OCI-LY1 (cell line): ENCODE measurements around the gene NUP153.

Experiments used
- H2AFZ ChIP-seq: fragments of 200-600 bp; sonication (generic), shearing (Covaris generic); 2 replicates; pipeline ENCODE4 v1.6.0; 2014; ENCODE audit warnings: antibody characterized with exemption, mild to moderate bottlenecking, low read length
- H3F3A ChIP-seq: fragments of 200-600 bp; sonication (generic), shearing (Covaris generic); 2 replicates; pipeline ENCODE4 v1.6.0; 2014; ENCODE audit warnings: mild to moderate bottlenecking, antibody characterized with exemption, low read length, moderate library complexity; ENCODE audit not compliant: insufficient read depth
- H3K27ac ChIP-seq: fragments of 200-600 bp; sonication (generic); 2 replicates; pipeline ENCODE4 v1.5.1; 2014; ENCODE audit warnings: low read length, mixed run types, mild to moderate bottlenecking, low read depth; ENCODE audit not compliant: poor library complexity, severe bottlenecking
- H3K27me3 ChIP-seq: fragments of 200-600 bp; sonication (generic); 2 replicates; pipeline ENCODE4 v1.6.0; 2014; ENCODE audit warnings: antibody characterized with exemption, mild to moderate bottlenecking, low read length, moderate library complexity; ENCODE audit not compliant: insufficient read depth
- H3K36me3 ChIP-seq: fragments of 200-600 bp; sonication (generic); 2 replicates; pipeline ENCODE4 v1.6.1; 2014; ENCODE audit warnings: mild to moderate bottlenecking, antibody characterized with exemption, low read length, moderate library complexity, mixed read lengths; ENCODE audit not compliant: insufficient read depth
- H3K4me1 ChIP-seq: fragments of 200-600 bp; sonication (generic); 2 replicates; pipeline ENCODE4 v1.5.1; 2014; ENCODE audit warnings: mild to moderate bottlenecking, low read length, moderate library complexity; ENCODE audit not compliant: insufficient read depth, severe bottlenecking
- H3K4me2 ChIP-seq: fragments of 200-600 bp; sonication (generic), shearing (Covaris generic); 2 replicates; pipeline ENCODE4 v1.6.1; 2014; ENCODE audit warnings: low read length
- H3K4me3 ChIP-seq: fragments of 200-600 bp; sonication (generic); 2 replicates; pipeline ENCODE4 v1.5.1; 2014; ENCODE audit warnings: low read length, low read depth, mild to moderate bottlenecking, mixed read lengths; ENCODE audit not compliant: poor library complexity, severe bottlenecking
- H3K79me2 ChIP-seq: fragments of 200-600 bp; shearing (Covaris generic); 2 replicates; pipeline ENCODE4 v1.6.1; 2016; ENCODE audit warnings: mixed run types, low read length, mixed read lengths; ENCODE audit not compliant: insufficient read depth
- H3K9ac ChIP-seq: fragments of 200-600 bp; sonication (generic), shearing (Covaris generic); 2 replicates; pipeline ENCODE4 v1.6.1; 2014; ENCODE audit warnings: mild to moderate bottlenecking, low read length, mixed read lengths
- H3K9me2 ChIP-seq: fragments of 200-600 bp; sonication (generic), shearing (Covaris generic); 2 replicates; pipeline ENCODE4 v1.6.1; 2014; ENCODE audit warnings: low read depth, mild to moderate bottlenecking, low read length, mixed read lengths
- H3K9me3 ChIP-seq: fragments of 200-600 bp; shearing (Covaris generic); 2 replicates; pipeline ENCODE4 v1.6.1; 2014; ENCODE audit warnings: low read length, mixed read lengths
- H4K20me1 ChIP-seq: fragments of 200-600 bp; sonication (generic), shearing (Covaris generic); 2 replicates; pipeline ENCODE4 v1.6.0; 2016; ENCODE audit warnings: mild to moderate bottlenecking, low read length; ENCODE audit not compliant: insufficient read depth
- CTCF ChIP-seq: fragments of 200-600 bp; sonication (generic), shearing (Covaris generic); IDR thresholded peaks from 2 replicates; pipeline ENCODE4 v1.5.1; 2017; ENCODE audit warnings: mild to moderate bottlenecking, antibody characterized with exemption, low read length, moderate library complexity, mixed read lengths
- EZH2 ChIP-seq: fragments of 200-600 bp; sonication (generic), shearing (Covaris generic); IDR thresholded peaks from 2 replicates; pipeline ENCODE4 v1.8.0; 2017; ENCODE audit warnings: borderline replicate concordance, mixed run types, mild to moderate bottlenecking, antibody characterized with exemption, low read length, moderate library complexity, mixed read lengths

Gene NUP153

GRCh38 chr6:17744019-17744756, 37.5 kb upstream of the NUP153 start:
- Histone ChIP-seq H3K9me2 (no peaks in the 10 kb centered on the region), H2AFZ (no peak overlapping the region), H3K36me3 (no peaks in the 10 kb centered on the region), H3K4me3 (no peak overlapping the region), H3K9ac (no peak overlapping the region), H3K4me1 (no peaks in the 10 kb centered on the region), H3K79me2 (no peaks in the 10 kb centered on the region), H3K27ac (no peak overlapping the region), H3K9me3 (no peaks in the 10 kb centered on the region), H3K4me2 (no peak overlapping the region), H4K20me1 (no peaks in the 10 kb centered on the region), H3F3A (no peaks in the 10 kb centered on the region), H3K27me3 (no peaks in the 10 kb centered on the region)
- no peak for TF ChIP-seq CTCF
- TF ChIP-seq EZH2: no peak

GRCh38 chr6:17741507-17741906, 34.8 kb upstream of the NUP153 start:
- H3K9me2 ChIP-seq: no peaks in the 10 kb centered on the region
- no peaks in the 10 kb centered on the region for H3F3A ChIP-seq
- no peaks in the 10 kb centered on the region for H3K4me1 ChIP-seq
- no peak overlapping the region for H3K9ac ChIP-seq
- H3K36me3 ChIP-seq: no peaks in the 10 kb centered on the region
- no peaks in the 10 kb centered on the region for H4K20me1 ChIP-seq
- H3K4me3 ChIP-seq: no peak overlapping the region
- H3K27me3 ChIP-seq: no peaks in the 10 kb centered on the region; the same call in 1 of the 2 replicates
- H3K4me2 ChIP-seq: no peak overlapping the region
- H2AFZ ChIP-seq: no peak overlapping the region
- no peaks in the 10 kb centered on the region for H3K79me2 ChIP-seq
- TF ChIP-seq CTCF (no peak), EZH2 (no peak)
- peaks cover 5% of the 10 kb centered on the region; the same call in 1 of the 2 replicates for H3K9me3 ChIP-seq
- no peak overlapping the region for H3K27ac ChIP-seq

- H3K79me2 ChIP-seq: no peaks in the 10 kb centered on the region
- no peak overlapping the region for H3K9ac ChIP-seq
- no peak for TF ChIP-seq CTCF
- no peak for TF ChIP-seq EZH2
- H3K9me2 ChIP-seq: no peaks in the 10 kb centered on the region
- H3F3A ChIP-seq: no peaks in the 10 kb centered on the region
- no peaks in the 10 kb centered on the region for H3K4me1 ChIP-seq
- no peak overlapping the region for H3K4me3 ChIP-seq
- H4K20me1 ChIP-seq: no peaks in the 10 kb centered on the region
- no peak overlapping the region for H3K27ac ChIP-seq
- no peak overlapping the region for H2AFZ ChIP-seq
- no peaks in the 10 kb centered on the region; the same call in 1 of the 2 replicates for H3K27me3 ChIP-seq
- H3K36me3 ChIP-seq: no peaks in the 10 kb centered on the region
- H3K9me3 ChIP-seq: peaks cover 5% of the 10 kb centered on the region; the same call in 1 of the 2 replicates
- no peak overlapping the region for H3K4me2 ChIP-seq
Measured at GRCh38 chr6:17740559-17741220, 34.0 kb upstream of the NUP153 start.
